Peyer's patch (tissue), 4 donors: ENCODE data around the gene NPIPB13. TPM values are rescaled to one million over a fixed set of nuclear protein-coding genes. Genes with fewer than 3 reads are reported as not detected.
"Not testable (repeated sequence)": the region's sequence is repeated elsewhere in the genome, so short reads cannot be mapped to it uniquely, and the experiment has no call there.

Source experiments
- DNase-seq, 3 donors: peaks; one replicate each; pipeline ENCODE4 v3.0.0-alpha.2; 2017 to 2019
- H3K27ac ChIP-seq, 4 donors: fragments of 200-600 bp; sonication (generic); one replicate each; pipeline ENCODE4 v1.5.1; 2016 to 2019
- H3K27me3 ChIP-seq, 2 donors: fragments of 200-600 bp; sonication (generic); one replicate each; pipeline ENCODE4 v1.5.1; 2019
- H3K36me3 ChIP-seq, 3 donors: fragments of 200-600 bp; sonication (generic); one replicate each; pipeline ENCODE4 v1.5.1; 2016 to 2019
- H3K4me1 ChIP-seq, 4 donors: fragments of 200-600 bp; sonication (generic); one replicate each; pipeline ENCODE4 v1.5.1; 2016 to 2019
- H3K4me3 ChIP-seq, 4 donors: fragments of 200-600 bp; sonication (generic); 1 replicate in 3 of 4; 2 replicates in 1 of 4; pipeline ENCODE4 v1.5.1; 2016 to 2019; ENCODE audit warnings: mild to moderate bottlenecking in 1 of 4
- H3K9me3 ChIP-seq, 4 donors: fragments of 200-600 bp; sonication (generic); one replicate each; pipeline ENCODE4 v1.5.1; 2016 to 2019; ENCODE audit warnings: mild to moderate bottlenecking in 1 of 4
- small RNA-seq, 2 donors: library from RNA; depleted of rRNA; stranded (forward); fragments of <200 nt; gene quantifications; one replicate each; pipeline ENCODE3, GENCODE V24; 2016
- total RNA-seq, 4 donors: library from RNA; depleted of rRNA; stranded (reverse); fragments of >200 nt; gene quantifications; one replicate each; pipeline ENCODE4 v1.1.0, GENCODE V29; 2016

The NPIPB13 gene
- total RNA-seq = 1 to 10 TPM in 3 of 4 donors, not detected in 1; 5.9 to 9.9 (median 8.3) TPM

GRCh38 chr16:30248379-30248778, at the start of gene NPIPB13:
Gene NPIPB13, minus strand, starts transcription at chr16:30248479. Its CDS starts 2,906 bp downstream, at chr16:30245573.
- H3K4me1 ChIP-seq, DNase-seq, H3K9me3 ChIP-seq, H3K27ac ChIP-seq, H3K36me3 ChIP-seq, H3K27me3 ChIP-seq, H3K4me3 ChIP-seq: not testable (repeated sequence)

GRCh38 chr16:30282357-30282756, 34.1 kb upstream of the NPIPB13 start:
- H3K9me3 ChIP-seq, H3K36me3 ChIP-seq, H3K27me3 ChIP-seq, H3K4me1 ChIP-seq, H3K27ac ChIP-seq, DNase-seq, H3K4me3 ChIP-seq: not testable (repeated sequence)

GRCh38 chr16:30278523-30278922, 30.2 kb upstream of the NPIPB13 start:
- not testable (repeated sequence) for H3K27ac ChIP-seq, H3K4me1 ChIP-seq, H3K27me3 ChIP-seq, H3K9me3 ChIP-seq, H3K36me3 ChIP-seq, DNase-seq, H3K4me3 ChIP-seq

- not testable (repeated sequence) for H3K9me3 ChIP-seq, H3K4me1 ChIP-seq, H3K36me3 ChIP-seq, H3K27ac ChIP-seq, H3K4me3 ChIP-seq, H3K27me3 ChIP-seq
- DNase-seq = peak in 1 of 3 donors; percentile 45
Measured at GRCh38 chr16:30217082-30217481, 31.2 kb downstream of the NPIPB13 start.

- not testable (repeated sequence) for H3K36me3 ChIP-seq, H3K27ac ChIP-seq, DNase-seq, H3K4me3 ChIP-seq, H3K27me3 ChIP-seq, H3K9me3 ChIP-seq, H3K4me1 ChIP-seq
Measured at GRCh38 chr16:30211414-30211813, 36.9 kb downstream of the NPIPB13 start.

- DNase-seq = peak in 2 of 3 donors; percentile 71 to 75
- not testable (repeated sequence) for H3K27ac ChIP-seq, H3K36me3 ChIP-seq, H3K4me3 ChIP-seq, H3K4me1 ChIP-seq, H3K9me3 ChIP-seq, H3K27me3 ChIP-seq
Measured at GRCh38 chr16:30209032-30209431, 39.2 kb downstream of the NPIPB13 start.

- not testable (repeated sequence) for H3K27ac ChIP-seq, H3K4me3 ChIP-seq, H3K27me3 ChIP-seq, H3K9me3 ChIP-seq, H3K36me3 ChIP-seq, H3K4me1 ChIP-seq
- peak in 2 of 3 donors; percentile 15 to 53 for DNase-seq
Measured at GRCh38 chr16:30207063-30207704, 41.1 kb downstream of the NPIPB13 start.

- DNase-seq, H3K4me1 ChIP-seq, H3K27me3 ChIP-seq, H3K9me3 ChIP-seq, H3K36me3 ChIP-seq: not testable (repeated sequence)
- H3K4me3 ChIP-seq = peak overlapping the region; percentile 47 to 66 (median 52)
- H3K27ac ChIP-seq = peak overlapping the region in 1 of 4 donors; percentile 62
Measured at GRCh38 chr16:30206252-30206651, 42.0 kb downstream of the NPIPB13 start.

GRCh38 chr16:30205541-30206236, 42.6 kb downstream of the NPIPB13 start:
- Histone ChIP-seq H3K27ac (peak overlapping the region in 2 of 4 donors; percentile 62 to 68), H3K4me3 (peak overlapping the region; percentile 47 to 66 (median 52))
- H3K9me3 ChIP-seq, H3K27me3 ChIP-seq, H3K4me1 ChIP-seq, H3K36me3 ChIP-seq: not testable (repeated sequence)
- DNase-seq = peak in 1 of 3 donors; percentile 47

GRCh38 chr16:30199608-30200343, 48.5 kb downstream of the NPIPB13 start:
- not testable (repeated sequence) for H3K4me3 ChIP-seq, DNase-seq, H3K9me3 ChIP-seq, H3K27ac ChIP-seq, H3K27me3 ChIP-seq, H3K36me3 ChIP-seq, H3K4me1 ChIP-seq

GRCh38 chr16:30199049-30199448, 49.2 kb downstream of the NPIPB13 start, which contains the start of gene SULT1A3:
Gene SULT1A3, plus strand, starts transcription at chr16:30199255. Its CDS starts 1,474 bp downstream, at chr16:30200729.
- not testable (repeated sequence) for H3K4me3 ChIP-seq, H3K36me3 ChIP-seq, H3K4me1 ChIP-seq, DNase-seq, H3K27me3 ChIP-seq, H3K9me3 ChIP-seq, H3K27ac ChIP-seq

Small RNA genes within 50 kb of the gene (small RNA-seq; reads per million reads assigned to genes)
- 0 reads per million in 2 donors for gene AC106782.4

Other genes starting within 250 kb of the NPIPB13 start
- gene DOC2A, start 237.5 kb downstream of the NPIPB13 start, total RNA-seq = 1 to 10 TPM in 3 of 4 donors, not detected in 1; 2.5 to 4.9 (median 2.9) TPM
- not detected for gene C16orf92, start 225.3 kb downstream of the NPIPB13 start, total RNA-seq
- gene TLCD3B, start 217.2 kb downstream of the NPIPB13 start, total RNA-seq = not detected
- gene ALDOA, start 182.7 kb downstream of the NPIPB13 start, total RNA-seq = 1,000 to 10,000 TPM in 1 of 4 donors, 100 to 1,000 TPM in 3; 427 to 1,063 (median 887) TPM
- gene PPP4C, start 172.5 kb downstream of the NPIPB13 start, total RNA-seq = 10 to 100 TPM; 43.7 to 79.4 (median 56.6) TPM
- 1 to 10 TPM in 3 of 4 donors, under 1 TPM in 1; 0.53 to 3.4 (median 2.2) TPM for gene TBX6, start 156.6 kb downstream of the NPIPB13 start, total RNA-seq
- gene YPEL3, start 152.3 kb downstream of the NPIPB13 start, total RNA-seq = 100 to 1,000 TPM in 2 of 4 donors, 10 to 100 TPM in 2; 85.8 to 144 (median 113) TPM
- 10 to 100 TPM in 3 of 4 donors, 1 to 10 TPM in 1; 9.1 to 25.6 (median 14.6) TPM for gene GDPD3, start 134.9 kb downstream of the NPIPB13 start, total RNA-seq
- gene MAPK3, start 125.3 kb downstream of the NPIPB13 start, total RNA-seq = 100 to 1,000 TPM; 131 to 249 (median 191) TPM
- gene CORO1A, start 64.9 kb downstream of the NPIPB13 start, total RNA-seq = 100 to 1,000 TPM in 1 of 4 donors, 10 to 100 TPM in 3; 21.2 to 205 (median 32.1) TPM
- gene BOLA2B, start 54.8 kb downstream of the NPIPB13 start, total RNA-seq = 100 to 1,000 TPM; 227 to 487 (median 370) TPM
- gene SLX1A, start 54.6 kb downstream of the NPIPB13 start, total RNA-seq = 100 to 1,000 TPM in 3 of 4 donors, 10 to 100 TPM in 1; 56.1 to 283 (median 260) TPM
- 100 to 1,000 TPM in 3 of 4 donors, 10 to 100 TPM in 1; 97.4 to 195 (median 133) TPM for gene SULT1A3, start 49.2 kb downstream of the NPIPB13 start, total RNA-seq
- gene CD2BP2, start 106.8 kb upstream of the NPIPB13 start, total RNA-seq = 10 to 100 TPM; 32.2 to 39.9 (median 35.3) TPM
- gene TBC1D10B, start 122.0 kb upstream of the NPIPB13 start, total RNA-seq = 10 to 100 TPM; 37.1 to 58.2 (median 48.9) TPM
- not detected for gene MYL11, start 126.3 kb upstream of the NPIPB13 start, total RNA-seq
- gene SEPTIN1, start 134.1 kb upstream of the NPIPB13 start, total RNA-seq = 10 to 100 TPM in 2 of 4 donors, 1 to 10 TPM in 2; 7.2 to 65.2 (median 9.8) TPM
- gene ZNF48, start 146.9 kb upstream of the NPIPB13 start, total RNA-seq = 1 to 10 TPM; 4.2 to 9.7 (median 7.1) TPM
- 10 to 100 TPM in 2 of 4 donors, 1 to 10 TPM in 2; 5.4 to 15.7 (median 8.5) TPM for gene ZNF771, start 159.1 kb upstream of the NPIPB13 start, total RNA-seq
- 10 to 100 TPM; 20.7 to 33.3 (median 27.6) TPM for gene DCTPP1, start 181.6 kb upstream of the NPIPB13 start, total RNA-seq
- 100 to 1,000 TPM in 2 of 4 donors, 10 to 100 TPM in 2; 47.9 to 130 (median 106) TPM for gene SEPHS2, start 197.4 kb upstream of the NPIPB13 start, total RNA-seq
- 10 to 100 TPM in 3 of 4 donors, 1 to 10 TPM in 1; 4.3 to 52.0 (median 13.0) TPM for gene ITGAL, start 224.3 kb upstream of the NPIPB13 start, total RNA-seq